Astrocyte of the spinal cord (primary cell): ENCODE measurements around the gene ZNF221.
A peak's percentile ranks its signal among the peaks of the same experiment; 100 is the strongest.
"Not testable (repeated sequence)": the region's sequence is repeated elsewhere in the genome, so short reads cannot be mapped to it uniquely, and the experiment has no call there.

Source experiments
- DNase-seq: peaks from one replicate; pipeline ENCODE4 v3.0.0; 2011; ENCODE audit warnings: low read depth, low spot score
- H3K4me3 ChIP-seq: 2 replicates; pipeline ENCODE4 v1.5.1; 2011; ENCODE audit warnings: low read depth, mild to moderate bottlenecking, low read length, moderate library complexity
- CTCF ChIP-seq: IDR thresholded peaks from 2 replicates; pipeline ENCODE4 v1.5.1; 2012; ENCODE audit warnings: low read depth, mild to moderate bottlenecking, low read length, inconsistent platforms
- in situ Hi-C: cut with HindIII; loops from 2 replicates; pipeline ENCODE4 v1.10.0; 2017; ENCODE audit warnings: low sequenced_read_pairs

ZNF221 gene

GRCh38 chr19:43934985-43935708 lies 15.9 kb upstream of the ZNF221 start, which contains the start of gene ZNF45:
Gene ZNF45 (minus strand): TSS chr19:43935282. CDS start chr19:43922185, 13,097 bp downstream.
- peak within 1 kb of the TSS; percentile 75 for H3K4me3 ChIP-seq
- in situ Hi-C loops, result no loop called here
- peak; percentile 92 for DNase-seq
- no peak for TF ChIP-seq CTCF

- no peak for TF ChIP-seq CTCF
- no peak for DNase-seq
- in situ Hi-C loops, result no loop called here
Measured at GRCh38 chr19:43936188-43936587, 14.8 kb upstream of the ZNF221 start.

GRCh38 chr19:43939557-43940260 lies 11.3 kb upstream of the ZNF221 start:
- in situ Hi-C loops, result no loop called here
- no peak overlapping the region for H3K4me3 ChIP-seq
- DNase-seq, result no peak
- no peak for TF ChIP-seq CTCF

More at GRCh38 chr19:43936188-43936587, 14.8 kb upstream of the ZNF221 start:
- H3K4me3 ChIP-seq, result no peak overlapping the region

GRCh38 chr19:43940719-43941118 lies 10.3 kb upstream of the ZNF221 start:
- in situ Hi-C loops, result no loop called here
- TF ChIP-seq CTCF, result no peak
- DNase-seq, result no peak
- H3K4me3 ChIP-seq, result no peak overlapping the region

GRCh38 chr19:43941209-43941608 lies 9.8 kb upstream of the ZNF221 start:
- no peak for DNase-seq
- H3K4me3 ChIP-seq, result no peak overlapping the region
- in situ Hi-C loops, result no loop called here
- TF ChIP-seq CTCF, result no peak

GRCh38 chr19:43947412-43947811 lies 3.6 kb upstream of the ZNF221 start:
- in situ Hi-C loops, DNase-seq, H3K4me3 ChIP-seq: not testable (repeated sequence)

GRCh38 chr19:43949803-43950202 lies 1.2 kb upstream of the ZNF221 start:
- DNase-seq, in situ Hi-C loops, H3K4me3 ChIP-seq: not testable (repeated sequence)
